ENCODE measurements around the gene HAGH. TPM values are rescaled to one million over a fixed set of nuclear protein-coding genes. Genes with fewer than 3 reads are reported as not detected.

Gene HAGH
- total and polyA plus RNA-seq, 4 donors: 50.2 to 79.0 (median 55.6) TPM

DNA sequence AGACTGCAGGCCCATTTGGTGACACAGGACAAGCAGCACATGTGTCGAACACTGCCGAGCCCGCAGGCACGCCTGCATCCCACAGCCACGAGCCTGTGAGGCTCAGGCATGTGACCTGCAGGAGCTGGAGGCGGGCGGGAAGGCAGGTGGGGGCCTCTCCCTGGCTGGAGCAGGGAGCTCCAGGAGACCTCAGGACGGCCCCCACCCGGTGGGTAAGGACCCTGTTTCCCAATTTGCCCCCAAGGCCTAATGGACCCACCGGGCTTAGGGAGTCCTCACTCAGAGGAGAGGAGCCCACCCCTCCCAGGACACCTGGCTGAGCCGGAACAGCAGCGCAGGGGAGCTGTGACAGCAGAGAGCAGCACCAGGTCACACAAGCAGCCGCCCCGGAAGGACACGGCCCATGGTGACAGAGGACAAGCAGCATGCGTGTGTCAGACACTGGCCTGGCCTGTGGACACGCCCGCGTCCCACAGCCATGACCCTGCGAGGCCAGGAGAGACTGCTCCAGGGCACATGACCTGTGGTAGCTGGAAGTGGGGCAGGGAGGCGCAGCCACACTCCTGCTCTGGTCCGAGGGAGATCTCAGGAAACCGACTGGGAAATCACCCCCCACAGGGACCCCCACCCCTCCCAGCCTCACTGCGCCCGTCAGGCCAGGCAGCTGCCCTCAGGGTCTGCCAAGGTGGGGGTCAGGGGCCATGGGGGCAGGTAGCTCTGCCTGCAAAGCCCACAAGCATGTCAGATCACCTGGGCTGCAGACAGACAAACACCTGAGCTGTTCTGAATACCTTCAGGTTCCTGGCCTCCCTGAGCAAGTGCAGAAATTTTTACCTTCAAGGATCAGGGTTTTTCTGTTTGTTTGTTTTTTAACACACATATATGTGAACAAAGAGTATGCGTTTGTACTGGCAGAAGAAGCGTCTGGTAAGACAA lies 46.6 kb downstream of the HAGH start:
- no peaks in the 10 kb centered on the region for H3K4me1 ChIP-seq (ENCODE audit: control insufficient read depth in 1 of 2, insufficient read depth in 2 of 2, low read length in 2 of 2)
- H3K27ac ChIP-seq (ENCODE audit: low read depth in 1 of 2, low read length in 2 of 2): no peak overlapping the region
- 75 to 79% methylated on average over 25 to 27 of the region's 27 CpGs for WGBS, 2 donors
- ATAC-seq (ENCODE audit: low FRiP score): no peak
- H3K4me3 ChIP-seq (ENCODE audit: low read length in 2 of 2): no peak overlapping the region
- intact Hi-C loops (cut with DNase I): loop anchor here in 1 of 2 donors (5.0 kb wide), 2 partner anchors 47 to 473 kb away; partner anchors contain the start of genes FAHD1, HAGH and UBE2I
- DNase-seq: peak in 1 of 2 donors; percentile 38
- no peaks in the 10 kb centered on the region for H3K27me3 ChIP-seq (ENCODE audit: control insufficient read depth in 1 of 2, insufficient read depth in 2 of 2, low read length in 1 of 2)
- H3K9me3 ChIP-seq (ENCODE audit: control insufficient read depth, low read length): no peaks in the 10 kb centered on the region
- peaks cover 0 to 7% of the 10 kb centered on the region in 2 donors for H3K36me3 ChIP-seq (ENCODE audit: control insufficient read depth in 1 of 2, insufficient read depth in 2 of 2, low read length in 1 of 2)

DNA sequence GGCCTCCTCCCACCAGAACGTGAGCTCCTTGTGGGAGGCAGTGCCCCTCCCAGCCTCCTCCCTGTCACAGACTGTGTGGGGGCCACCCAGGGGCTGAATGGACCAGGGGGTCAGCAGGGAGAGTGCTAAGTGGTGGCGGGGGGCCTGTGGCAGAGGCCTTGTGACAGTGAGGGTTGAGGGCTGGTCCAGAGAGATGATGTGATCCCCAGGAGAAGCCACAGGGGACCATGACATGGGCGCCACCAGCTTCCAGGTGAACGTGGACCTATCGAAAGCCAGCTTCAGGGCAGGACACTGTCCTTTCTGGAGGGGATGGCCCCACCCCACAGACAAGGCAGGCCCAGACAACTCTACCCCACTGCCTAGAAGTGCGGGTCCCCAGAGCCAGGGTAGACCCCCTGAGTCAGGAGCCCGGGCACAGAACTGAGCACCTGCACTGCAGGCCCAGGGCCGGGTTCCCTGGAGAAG lies 47.4 kb downstream of the HAGH start:
- DNase-seq (no peak), ATAC-seq (ENCODE audit: low FRiP score) (no peak)
- intact Hi-C loops (cut with DNase I): no loop called here
- WGBS, 2 donors: 77 to 79% methylated on average over 8 of the region's 8 CpGs
- no peaks in the 10 kb centered on the region for H3K27me3 ChIP-seq (ENCODE audit: control insufficient read depth in 1 of 2, insufficient read depth in 2 of 2, low read length in 1 of 2)
- no peak overlapping the region for H3K4me3 ChIP-seq (ENCODE audit: low read length in 2 of 2)
- H3K27ac ChIP-seq (ENCODE audit: low read depth in 1 of 2, low read length in 2 of 2): no peak overlapping the region
- peaks cover 0 to 7% of the 10 kb centered on the region in 2 donors for H3K36me3 ChIP-seq (ENCODE audit: control insufficient read depth in 1 of 2, insufficient read depth in 2 of 2, low read length in 1 of 2)
- H3K4me1 ChIP-seq (ENCODE audit: control insufficient read depth in 1 of 2, insufficient read depth in 2 of 2, low read length in 2 of 2): no peaks in the 10 kb centered on the region
- H3K9me3 ChIP-seq (ENCODE audit: control insufficient read depth, low read length): no peaks in the 10 kb centered on the region

DNA sequence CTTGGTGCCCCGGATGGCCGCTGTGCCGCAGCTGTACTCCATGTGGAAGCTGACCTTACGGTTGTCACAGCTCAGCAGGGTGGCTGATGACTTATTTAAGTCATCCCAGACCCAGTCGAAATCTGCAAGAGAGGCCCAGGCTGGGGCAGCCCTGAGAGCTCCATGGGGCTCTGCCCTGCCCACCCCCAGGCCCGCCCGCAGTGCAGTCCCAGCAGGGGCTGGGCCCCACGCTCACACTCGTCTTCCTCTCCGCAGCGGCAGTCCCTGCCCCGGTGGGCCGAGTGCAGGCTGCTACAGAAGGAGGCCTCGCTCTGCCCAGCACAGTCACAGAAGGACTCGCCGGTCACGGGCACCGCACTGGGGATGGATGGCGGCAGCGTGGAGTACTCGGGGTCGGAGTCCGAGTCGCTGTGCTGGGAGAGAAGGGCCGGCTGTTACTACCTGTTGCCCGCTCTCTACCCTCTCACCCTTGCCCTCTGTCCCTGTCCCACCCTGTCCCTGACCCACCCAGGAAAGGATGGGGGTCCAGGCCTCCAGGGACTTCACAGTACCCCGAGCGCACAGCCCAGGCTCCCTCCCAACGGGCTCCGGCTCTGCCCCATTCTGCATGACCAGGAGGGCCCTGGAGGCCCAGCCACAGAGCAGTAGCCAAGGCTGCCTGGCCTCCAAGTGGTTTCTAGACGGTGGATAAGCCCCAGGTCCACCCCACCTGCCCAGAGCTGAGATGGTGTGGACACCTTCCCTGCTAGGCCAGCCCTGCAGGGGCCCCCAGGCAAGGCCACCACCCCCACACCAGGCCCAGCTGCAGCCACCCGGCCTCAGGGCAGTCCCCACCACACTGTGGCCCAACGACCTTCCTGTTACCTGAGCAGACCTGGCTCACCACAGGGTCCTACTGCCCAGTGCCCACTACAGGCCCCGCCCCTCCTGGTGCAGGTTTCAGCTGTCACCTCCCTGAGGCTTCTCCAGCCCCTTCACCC lies 48.1 kb downstream of the HAGH start:
- DNase-seq: peak in 1 of 2 donors; percentile 47
- no peak overlapping the region for H3K27ac ChIP-seq (ENCODE audit: low read depth in 1 of 2, low read length in 2 of 2)
- H3K4me1 ChIP-seq (ENCODE audit: control insufficient read depth in 1 of 2, insufficient read depth in 2 of 2, low read length in 2 of 2): no peaks in the 10 kb centered on the region

DNA sequence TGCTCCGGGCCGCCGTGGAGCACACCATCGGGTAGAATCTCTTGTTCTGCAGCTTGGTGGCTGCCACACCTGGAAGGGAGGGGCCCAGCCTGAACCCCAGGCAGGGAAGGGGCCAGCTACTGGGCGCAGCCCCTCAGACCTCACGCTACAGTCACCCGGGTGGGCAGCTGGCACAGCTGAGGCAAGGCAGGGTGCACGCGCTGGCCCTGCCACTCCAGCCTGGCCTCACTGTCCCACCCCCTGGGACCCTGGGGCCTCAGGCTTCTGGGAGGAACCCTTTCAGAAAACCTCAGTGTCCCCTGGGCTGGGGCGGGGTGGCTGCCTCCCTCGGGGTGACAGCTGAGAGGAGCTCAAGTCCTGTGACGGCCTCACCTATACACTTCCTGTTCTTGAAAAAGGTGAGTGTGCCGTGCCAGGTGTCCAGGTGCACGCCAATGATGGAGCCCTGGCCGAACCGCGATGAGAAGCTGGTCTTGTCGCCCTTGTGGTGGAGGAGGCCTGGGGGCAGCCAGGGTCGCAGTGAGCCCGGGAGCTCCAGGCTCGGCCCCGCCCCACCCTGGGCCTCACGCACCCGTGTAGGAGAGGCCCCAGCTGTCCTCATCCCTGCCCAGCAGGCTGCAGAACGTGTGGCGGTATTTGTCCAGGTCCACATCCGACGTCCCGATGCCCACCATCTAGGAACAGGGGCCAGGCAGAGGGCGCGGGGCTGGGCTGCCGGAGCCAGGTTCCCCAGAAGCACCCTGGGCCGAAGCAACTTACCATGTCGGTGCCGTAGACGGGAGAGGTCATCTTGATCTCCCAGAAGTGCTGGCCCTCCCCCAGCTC lies 49.0 kb downstream of the HAGH start:
- ATAC-seq (ENCODE audit: low FRiP score) (no peak), DNase-seq (no peak)
- no peaks in the 10 kb centered on the region for H3K27me3 ChIP-seq (ENCODE audit: control insufficient read depth in 1 of 2, insufficient read depth in 2 of 2, low read length in 1 of 2)
- H3K4me1 ChIP-seq (ENCODE audit: control insufficient read depth in 1 of 2, insufficient read depth in 2 of 2, low read length in 2 of 2): no peaks in the 10 kb centered on the region
- no peaks in the 10 kb centered on the region for H3K9me3 ChIP-seq (ENCODE audit: control insufficient read depth, low read length)
- no peak overlapping the region for H3K4me3 ChIP-seq (ENCODE audit: low read length in 2 of 2)
- H3K27ac ChIP-seq (ENCODE audit: low read depth in 1 of 2, low read length in 2 of 2): no peak overlapping the region
- peaks cover 0 to 7% of the 10 kb centered on the region in 2 donors for H3K36me3 ChIP-seq (ENCODE audit: control insufficient read depth in 1 of 2, insufficient read depth in 2 of 2, low read length in 1 of 2)
- intact Hi-C loops (cut with DNase I): no loop called here
- WGBS, 2 donors: 81% methylated on average over 36 of the region's 36 CpGs

More for the DNA sequence above, 48.1 kb downstream of the HAGH start:
- H3K4me3 ChIP-seq (ENCODE audit: low read length in 2 of 2): no peak overlapping the region
- peaks cover 0 to 7% of the 10 kb centered on the region in 2 donors for H3K36me3 ChIP-seq (ENCODE audit: control insufficient read depth in 1 of 2, insufficient read depth in 2 of 2, low read length in 1 of 2)
- H3K9me3 ChIP-seq (ENCODE audit: control insufficient read depth, low read length): no peaks in the 10 kb centered on the region
- 81% methylated on average over 34 of the region's 34 CpGs for WGBS, 2 donors
- intact Hi-C loops (cut with DNase I): no loop called here
- no peak for ATAC-seq (ENCODE audit: low FRiP score)
- H3K27me3 ChIP-seq (ENCODE audit: control insufficient read depth in 1 of 2, insufficient read depth in 2 of 2, low read length in 1 of 2): no peaks in the 10 kb centered on the region

DNA sequence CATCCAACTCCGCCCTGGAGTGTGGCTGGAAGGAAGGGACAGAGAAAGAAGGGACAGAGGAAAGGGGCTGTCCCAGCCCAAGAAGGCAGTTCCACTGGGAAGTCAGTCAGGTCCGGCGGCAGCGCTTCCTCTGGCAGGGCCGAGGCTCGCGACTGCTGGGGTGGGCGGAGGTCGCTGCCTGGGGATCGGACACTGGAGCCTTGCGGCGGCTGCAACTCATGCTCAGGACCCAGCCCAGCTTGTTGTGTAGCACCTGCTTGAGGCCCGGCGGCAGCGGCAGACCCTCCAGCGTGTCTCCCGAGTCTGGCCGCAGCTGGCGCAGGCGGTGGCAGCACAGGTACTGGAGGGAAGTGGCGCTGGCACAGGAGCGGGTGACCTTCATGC lies 49.6 kb downstream of the HAGH start:
- ATAC-seq (ENCODE audit: low FRiP score): no peak
- Histone ChIP-seq H3K9me3 (ENCODE audit: control insufficient read depth, low read length) (no peaks in the 10 kb centered on the region), H3K27ac (ENCODE audit: low read depth in 1 of 2, low read length in 2 of 2) (no peak overlapping the region), H3K36me3 (ENCODE audit: control insufficient read depth in 1 of 2, insufficient read depth in 2 of 2, low read length in 1 of 2) (peaks cover 0 to 7% of the 10 kb centered on the region in 2 donors), H3K4me1 (ENCODE audit: control insufficient read depth in 1 of 2, insufficient read depth in 2 of 2, low read length in 2 of 2) (no peaks in the 10 kb centered on the region), H3K27me3 (ENCODE audit: control insufficient read depth in 1 of 2, insufficient read depth in 2 of 2, low read length in 1 of 2) (no peaks in the 10 kb centered on the region), H3K4me3 (ENCODE audit: low read length in 2 of 2) (no peak overlapping the region)
- 88 to 92% methylated on average over 20 to 22 of the region's 22 CpGs for WGBS, 2 donors
- DNase-seq: no peak
- intact Hi-C loops (cut with DNase I): no loop called here

DNA sequence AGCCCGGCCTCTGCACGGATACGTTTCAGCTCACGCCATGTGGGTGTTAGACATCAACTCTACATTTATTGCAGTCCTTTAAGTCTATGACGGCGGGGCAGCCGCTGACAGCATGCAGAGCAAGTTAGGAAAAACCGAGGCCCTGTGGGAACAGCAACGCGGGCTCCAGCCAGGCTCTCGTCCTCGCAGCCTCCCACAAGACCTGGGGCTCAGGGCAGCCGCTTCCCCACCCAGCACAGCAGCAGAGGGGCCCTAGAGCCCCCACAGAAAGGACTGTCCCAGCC lies 50.0 kb downstream of the HAGH start:
- no peaks in the 10 kb centered on the region for H3K27me3 ChIP-seq (ENCODE audit: control insufficient read depth in 1 of 2, insufficient read depth in 2 of 2, low read length in 1 of 2)
- no peak overlapping the region for H3K4me3 ChIP-seq (ENCODE audit: low read length in 2 of 2)
- ATAC-seq (ENCODE audit: low FRiP score): no peak
- intact Hi-C loops (cut with DNase I): no loop called here
- DNase-seq: no peak
- no peaks in the 10 kb centered on the region for H3K9me3 ChIP-seq (ENCODE audit: control insufficient read depth, low read length)
- no peaks in the 10 kb centered on the region for H3K4me1 ChIP-seq (ENCODE audit: control insufficient read depth in 1 of 2, insufficient read depth in 2 of 2, low read length in 2 of 2)
- H3K27ac ChIP-seq (ENCODE audit: low read depth in 1 of 2, low read length in 2 of 2): no peak overlapping the region
- peaks cover 0 to 7% of the 10 kb centered on the region in 2 donors for H3K36me3 ChIP-seq (ENCODE audit: control insufficient read depth in 1 of 2, insufficient read depth in 2 of 2, low read length in 1 of 2)
- 81 to 84% methylated on average over 13 of the region's 13 CpGs for WGBS, 2 donors

DNA sequence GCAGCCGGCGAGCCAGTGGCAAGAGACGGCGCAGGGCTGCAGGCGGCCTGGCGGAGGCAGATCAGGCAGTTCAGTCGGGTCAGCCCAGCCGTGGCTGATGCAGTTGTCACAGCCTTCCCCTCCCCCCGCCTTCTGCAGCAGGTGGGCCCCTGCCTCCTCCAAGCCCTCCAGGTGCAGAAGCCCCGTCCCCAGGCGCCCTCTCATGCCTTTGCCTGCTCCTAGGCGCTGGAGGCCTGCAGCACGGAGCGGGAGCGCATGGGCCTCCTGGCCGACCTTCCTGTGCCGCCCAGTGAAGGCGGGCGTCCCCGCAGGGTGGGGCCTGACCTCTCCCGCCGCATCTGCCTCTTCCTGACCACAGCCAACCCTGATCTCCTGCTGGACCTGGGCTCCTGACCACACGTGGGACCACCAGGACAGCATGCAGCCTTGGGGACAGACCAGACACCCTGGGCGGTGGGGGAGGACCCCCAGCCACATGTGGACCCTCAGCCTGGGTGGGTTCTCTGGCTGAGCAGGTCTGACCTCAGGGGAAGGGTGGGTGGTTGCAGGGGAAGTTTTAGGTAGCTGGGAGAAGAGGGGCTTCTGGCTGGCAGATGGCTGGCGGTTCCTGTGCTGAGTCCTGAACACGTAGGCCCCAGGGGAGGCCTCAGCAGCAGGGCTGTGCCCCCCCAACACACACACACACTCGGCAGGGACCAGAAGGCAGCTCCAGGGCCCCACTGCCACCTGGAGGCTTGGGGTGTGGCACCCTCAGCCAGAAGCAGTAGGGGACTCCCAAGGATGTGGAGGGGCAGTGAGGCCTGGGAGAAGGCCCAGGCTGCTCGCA lies 50.6 kb downstream of the HAGH start:
- 80% methylated on average over 28 of the region's 28 CpGs for WGBS, 2 donors
- peaks cover 0 to 7% of the 10 kb centered on the region in 2 donors for H3K36me3 ChIP-seq (ENCODE audit: control insufficient read depth in 1 of 2, insufficient read depth in 2 of 2, low read length in 1 of 2)
- DNase-seq: no peak
- H3K27me3 ChIP-seq (ENCODE audit: control insufficient read depth in 1 of 2, insufficient read depth in 2 of 2, low read length in 1 of 2): no peaks in the 10 kb centered on the region
- intact Hi-C loops (cut with DNase I): no loop called here
- H3K4me3 ChIP-seq (ENCODE audit: low read length in 2 of 2): no peak overlapping the region
- ATAC-seq (ENCODE audit: low FRiP score): no peak
- H3K4me1 ChIP-seq (ENCODE audit: control insufficient read depth in 1 of 2, insufficient read depth in 2 of 2, low read length in 2 of 2): no peaks in the 10 kb centered on the region
- no peaks in the 10 kb centered on the region for H3K9me3 ChIP-seq (ENCODE audit: control insufficient read depth, low read length)
- H3K27ac ChIP-seq (ENCODE audit: low read depth in 1 of 2, low read length in 2 of 2): no peak overlapping the region

Measured in aorta (tissue), 5 donors.